Amygdala (tissue), 56 donors: ENCODE results near the gene TWNK.
A peak's percentile ranks its signal among the peaks of the same experiment; 100 is the strongest.

ENCODE experiments used
- DNase-seq, 56 donors: peaks; one replicate each; lab custom pipeline; 2025; lab: John Stamatoyannopoulos, UW

TWNK gene

DNA sequence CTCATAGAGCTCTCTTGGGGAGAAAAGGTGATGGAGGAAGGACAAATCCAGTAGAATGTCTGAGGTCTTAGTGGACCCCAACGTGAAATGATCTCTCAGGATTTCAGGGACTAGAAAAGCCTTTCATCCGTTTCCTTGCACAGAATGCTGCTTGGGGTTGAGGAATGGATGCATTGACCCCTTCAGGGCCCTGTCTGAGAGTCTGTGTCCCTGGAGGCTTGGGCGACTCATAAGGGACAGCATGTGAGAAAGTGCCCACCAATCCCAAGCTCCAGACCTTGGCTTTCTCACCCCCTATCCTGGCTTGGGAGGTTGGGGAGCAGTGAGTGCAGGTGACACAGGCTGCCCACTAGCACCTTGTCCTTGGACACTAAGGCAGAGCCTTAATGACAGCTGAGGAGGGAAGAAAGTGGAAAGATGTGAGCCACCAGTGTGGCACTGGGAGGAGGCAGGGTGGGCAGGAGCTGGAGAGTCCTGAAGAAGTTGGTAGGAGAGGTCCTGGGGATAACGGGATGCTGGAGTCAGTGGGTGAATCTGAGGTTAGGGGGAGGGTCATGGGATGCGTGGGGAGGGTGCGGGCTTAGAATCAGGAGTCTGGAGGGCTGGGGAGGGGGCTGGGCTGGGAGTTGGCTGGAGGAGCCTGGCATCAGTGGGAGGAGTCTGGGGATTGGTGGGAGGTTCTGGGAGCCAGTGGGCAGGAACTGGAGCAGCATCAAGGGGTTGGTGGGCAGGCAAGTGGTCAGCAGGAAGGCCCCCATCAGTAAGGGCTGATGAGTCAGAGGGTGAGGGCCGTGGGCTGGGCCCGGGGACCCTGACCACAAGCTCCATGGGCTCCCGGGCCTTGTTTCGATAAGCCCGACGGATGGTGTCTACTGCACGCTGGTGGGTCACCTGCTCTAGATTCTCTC, 20.8 kb downstream of the TWNK start:
- peak in 30 of 56 donors; percentile 31 to 77 (median 58) for DNase-seq

- peak in 49 of 56 donors; percentile 14 to 87 (median 68) for DNase-seq
These were observed 21.6 kb downstream of the TWNK start for GRCh38 chr10:101008823-101009423.

GRCh38 chr10:101010329-101010728, 23.0 kb downstream of the TWNK start:
- no peak for DNase-seq

GRCh38 chr10:101011517-101012423, 24.4 kb downstream of the TWNK start:
- peak in 10 of 56 donors; percentile 17 to 53 (median 34) for DNase-seq

GRCh38 chr10:101012525-101013364, 25.4 kb downstream of the TWNK start:
- DNase-seq, result peak in 55 of 56 donors; percentile 35 to 98 (median 88)

- DNase-seq, result no peak
These were observed 26.1 kb downstream of the TWNK start for GRCh38 chr10:101013365-101013825.

GRCh38 chr10:101014230-101014884, 27.0 kb downstream of the TWNK start:
- DNase-seq, result peak in 52 of 56 donors; percentile 17 to 93 (median 64)

GRCh38 chr10:101014966-101015581, 27.7 kb downstream of the TWNK start:
- peak in 4 of 56 donors; percentile 7 to 31 (median 18) for DNase-seq

DNA sequence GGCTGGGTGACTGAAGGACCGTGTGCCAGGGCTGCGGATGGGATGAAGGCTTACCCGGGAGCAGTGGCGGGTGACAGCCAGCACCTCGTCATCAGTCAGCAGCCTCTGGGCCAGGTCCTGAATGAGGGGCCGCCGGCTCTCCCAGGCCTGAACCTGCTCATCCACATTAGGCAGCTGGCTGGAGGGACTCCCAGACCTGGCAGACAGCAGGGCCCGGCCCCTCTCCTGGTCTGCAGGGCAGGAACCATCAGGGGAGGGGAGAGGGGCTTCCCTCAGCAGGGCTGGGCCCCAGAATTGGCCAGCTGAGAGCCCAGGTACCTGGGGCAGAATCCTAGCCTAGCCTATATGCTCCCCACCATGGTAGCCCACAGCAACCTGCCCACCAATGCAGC, 28.2 kb downstream of the TWNK start:
- no peak for DNase-seq

GRCh38 chr10:101016814-101017213, 29.5 kb downstream of the TWNK start:
- DNase-seq, result no peak

- DNase-seq, result no peak
These were observed 30.8 kb downstream of the TWNK start for GRCh38 chr10:101018118-101018599.

DNA sequence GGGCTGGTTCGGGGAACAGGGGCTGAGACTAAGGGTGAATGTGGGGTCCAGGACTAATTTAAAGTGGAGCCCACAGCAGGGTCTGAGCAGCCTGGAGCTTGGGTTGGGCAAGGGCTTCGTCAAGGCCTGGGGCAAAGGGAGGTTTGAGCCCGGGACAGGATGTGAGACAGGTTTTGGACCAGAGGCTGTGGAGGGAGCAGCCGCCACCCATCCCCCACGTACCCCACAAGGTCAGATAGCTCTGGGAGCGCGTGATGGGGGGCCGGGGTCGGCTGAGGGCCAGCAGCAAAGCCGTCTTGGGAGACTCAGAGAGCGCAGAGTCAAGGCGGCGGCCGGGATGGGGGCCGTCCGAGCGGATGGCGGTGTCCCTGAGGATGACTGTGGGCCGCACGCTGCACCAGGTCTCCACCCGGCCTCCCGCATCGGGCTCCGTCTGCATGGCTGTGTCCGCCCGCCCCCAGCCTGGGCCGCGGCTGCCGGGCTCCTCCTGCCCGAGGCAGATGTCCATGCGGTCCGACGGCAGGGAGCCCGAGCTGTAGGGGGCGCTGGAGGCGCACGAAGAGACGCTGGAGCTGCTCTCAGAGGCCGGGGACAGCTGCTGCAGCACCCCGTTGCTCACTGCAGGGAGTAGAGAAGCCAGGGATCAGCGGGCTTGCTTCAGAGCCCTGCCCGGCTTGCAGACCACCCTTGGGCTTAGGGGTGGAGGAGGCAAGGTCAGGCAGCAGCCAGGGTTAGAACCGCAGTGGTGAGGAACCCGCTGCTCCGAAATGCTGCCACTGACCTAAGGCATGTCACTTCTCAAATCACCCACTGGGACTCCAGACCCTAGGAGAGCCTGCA, 31.5 kb downstream of the TWNK start:
- DNase-seq, result peak in 55 of 56 donors; percentile 4 to 91 (median 61)

DNA sequence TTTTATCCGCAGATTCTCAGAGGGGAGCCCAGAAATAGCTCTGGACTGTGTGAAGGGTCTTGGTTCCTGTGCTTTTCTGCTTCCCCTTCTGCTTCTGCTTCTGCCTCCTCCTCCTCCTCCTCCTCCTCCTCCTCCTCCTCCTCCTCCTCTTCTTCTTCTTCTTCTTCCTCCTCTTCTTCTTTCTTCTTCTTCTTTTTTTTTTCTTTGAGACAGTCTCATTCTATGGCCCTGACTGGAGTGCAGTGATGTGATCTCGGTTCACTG, 32.0 kb downstream of the TWNK start:
- no peak for DNase-seq

GRCh38 chr10:101020427-101021075, 33.2 kb downstream of the TWNK start:
- DNase-seq, result no peak

DNA sequence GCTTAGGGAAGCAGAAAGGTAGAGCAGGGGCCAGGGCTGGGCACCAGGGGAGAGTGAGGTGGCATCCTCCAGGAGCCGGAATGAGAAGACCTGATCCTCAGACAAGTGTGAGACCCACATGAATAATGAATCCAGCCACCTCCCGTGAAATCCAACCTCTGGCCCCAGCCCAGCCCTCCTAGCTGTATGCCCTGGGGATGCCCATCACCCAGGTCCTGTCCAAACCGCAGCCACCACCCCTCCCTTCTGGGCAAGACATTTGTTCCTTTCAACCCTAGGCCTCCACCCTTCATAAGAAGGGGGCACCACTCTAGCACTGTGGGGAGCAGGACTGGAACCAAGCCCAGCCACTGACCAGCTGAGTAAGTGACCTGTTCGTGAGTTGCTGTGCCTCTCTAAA, 33.9 kb downstream of the TWNK start:
- DNase-seq, result no peak

DNA sequence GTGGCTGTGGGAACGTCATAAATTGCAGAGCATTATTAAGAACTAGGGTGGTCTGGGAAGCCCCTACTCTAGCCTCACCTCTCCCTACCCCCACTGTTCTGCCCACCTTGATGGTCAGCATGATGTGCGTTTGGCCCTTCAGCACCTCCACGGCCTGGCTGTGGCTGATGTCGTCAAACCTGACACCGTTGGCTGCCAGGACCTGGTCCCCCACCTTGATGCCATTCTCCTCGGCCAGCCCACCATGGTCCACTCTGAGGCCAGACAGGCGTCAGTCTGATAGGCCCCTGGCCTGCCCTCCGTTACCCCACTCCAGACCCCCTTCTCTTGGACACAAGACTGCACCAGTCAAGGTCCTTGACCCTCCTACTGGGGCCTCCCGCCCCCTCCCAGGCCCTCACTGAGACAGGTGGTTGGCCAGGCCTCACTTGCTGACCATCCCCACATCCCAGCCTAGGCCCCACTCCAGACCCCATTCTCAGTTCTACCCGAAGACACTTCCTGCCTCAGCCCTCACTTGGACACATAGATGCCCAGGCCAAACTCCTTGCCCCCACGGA, 34.4 kb downstream of the TWNK start:
- no peak for DNase-seq
